Measurements from ENCODE around the gene CLCNKB. TPM values are rescaled to one million over a fixed set of nuclear protein-coding genes. Genes with fewer than 3 reads are reported as not detected.

Gene CLCNKB
- total RNA-seq, 2 experiments from 2014 or later = not detected

- no peak overlapping the region for H3K27ac Mint-ChIP-seq
- H3K27ac ChIP-seq (ENCODE audit: low read depth in 1 of 2, low read length in 2 of 2) = no peak overlapping the region
- H3K9me3 Mint-ChIP-seq = no peaks in the 10 kb centered on the region
- DNase-seq (no peak), ATAC-seq (ENCODE audit: poor library complexity) (no peak)
- H3K36me3 ChIP-seq (ENCODE audit: insufficient read depth, low read length) = no peaks in the 10 kb centered on the region
- H3K4me1 ChIP-seq (ENCODE audit: insufficient read depth, low read length) = peaks cover 13% of the 10 kb centered on the region
- H3K36me3 Mint-ChIP-seq (ENCODE audit: low read depth) = no peaks in the 10 kb centered on the region
- H3K27me3 ChIP-seq (ENCODE audit: control insufficient read depth in 1 of 2, insufficient read depth in 2 of 2, low read length in 2 of 2) = no peaks in the 10 kb centered on the region
- no peaks in the 10 kb centered on the region for H3K4me1 Mint-ChIP-seq (ENCODE audit: low read depth)
- H3K27me3 Mint-ChIP-seq = no peaks in the 10 kb centered on the region
- intact Hi-C loops (cut with DNase I, micrococcal nuclease) = loop anchor here in 1 of 2 experiments (5.0 kb wide), 1 partner anchor 281 kb away; no protein-coding TSS in a partner anchor
- TF ChIP-seq, protein P1, sequence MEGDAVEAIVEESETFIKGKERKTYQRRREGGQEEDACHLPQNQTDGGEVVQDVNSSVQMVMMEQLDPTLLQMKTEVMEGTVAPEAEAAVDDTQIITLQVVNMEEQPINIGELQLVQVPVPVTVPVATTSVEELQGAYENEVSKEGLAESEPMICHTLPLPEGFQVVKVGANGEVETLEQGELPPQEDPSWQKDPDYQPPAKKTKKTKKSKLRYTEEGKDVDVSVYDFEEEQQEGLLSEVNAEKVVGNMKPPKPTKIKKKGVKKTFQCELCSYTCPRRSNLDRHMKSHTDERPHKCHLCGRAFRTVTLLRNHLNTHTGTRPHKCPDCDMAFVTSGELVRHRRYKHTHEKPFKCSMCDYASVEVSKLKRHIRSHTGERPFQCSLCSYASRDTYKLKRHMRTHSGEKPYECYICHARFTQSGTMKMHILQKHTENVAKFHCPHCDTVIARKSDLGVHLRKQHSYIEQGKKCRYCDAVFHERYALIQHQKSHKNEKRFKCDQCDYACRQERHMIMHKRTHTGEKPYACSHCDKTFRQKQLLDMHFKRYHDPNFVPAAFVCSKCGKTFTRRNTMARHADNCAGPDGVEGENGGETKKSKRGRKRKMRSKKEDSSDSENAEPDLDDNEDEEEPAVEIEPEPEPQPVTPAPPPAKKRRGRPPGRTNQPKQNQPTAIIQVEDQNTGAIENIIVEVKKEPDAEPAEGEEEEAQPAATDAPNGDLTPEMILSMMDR (IDR thresholded peaks at IDR 0.05) = no peak
- H3K4me3 Mint-ChIP-seq = no peak overlapping the region
- ChIA-PET POLR2A (no interaction called here), CTCF (interaction anchor here (1.1 to 1.3 kb wide), 4 partner anchors 48 to 157 kb away, joined by 3 to 4 read pairs (median 4); no protein-coding TSS in a partner anchor)
- no peaks in the 10 kb centered on the region for H3K9me3 ChIP-seq (ENCODE audit: control insufficient read depth in 1 of 2, insufficient read depth in 1 of 2, low read length in 2 of 2)
- H3K4me3 ChIP-seq (ENCODE audit: low read length) = no peak overlapping the region
These were observed 38.1 kb downstream of the CLCNKB start for GRCh38 chr1:16081636-16082035.

DNA sequence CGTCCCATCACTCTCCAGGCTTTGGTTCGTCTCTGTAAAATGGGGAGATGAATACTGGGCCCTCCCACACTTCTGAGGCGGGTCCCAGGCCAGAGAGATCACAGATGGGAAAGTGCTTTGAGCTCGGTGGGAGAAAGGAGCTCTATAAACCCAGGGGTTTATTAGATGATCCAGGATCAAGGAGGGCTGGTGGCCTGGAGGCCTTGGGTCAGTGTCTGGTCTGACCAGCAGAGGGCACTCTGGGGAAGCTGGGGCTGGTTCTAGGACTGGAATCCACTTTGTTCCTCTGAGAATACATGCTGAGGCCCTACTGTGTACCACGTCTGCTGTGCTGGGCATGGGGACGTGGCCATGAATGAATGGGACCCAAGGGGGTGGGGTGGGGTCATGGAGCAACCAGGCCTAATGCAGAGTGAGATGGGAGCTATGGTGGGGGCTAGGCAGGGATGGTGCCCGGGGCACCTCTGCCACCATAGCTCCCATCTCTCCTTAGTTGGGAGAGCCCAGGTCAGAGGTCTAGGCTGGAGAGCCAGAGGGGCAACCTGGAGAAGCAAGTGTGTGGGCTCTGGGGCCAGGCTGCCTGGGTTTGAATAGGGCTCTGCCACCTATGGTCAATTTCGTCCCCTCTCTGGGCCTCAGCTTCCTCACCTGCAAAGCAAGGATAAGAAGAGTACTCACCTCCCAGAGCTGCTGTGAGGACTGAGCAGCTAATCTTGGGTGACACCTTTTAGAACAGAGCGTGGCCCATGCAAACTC is 38.9 kb downstream of the CLCNKB start:
- DNase-seq (peak; percentile 38 to 74 (median 55)), ATAC-seq (ENCODE audit: poor library complexity) (peak; percentile 58)
- ChIA-PET CTCF (interaction anchor here (0.7 to 1.3 kb wide), 10 partner anchors 9 to 166 kb away, joined by 3 to 6 read pairs (median 3); partner anchors contain the start of genes CPLANE2 and FAM131C), POLR2A (no interaction called here)
- H3K9me3 Mint-ChIP-seq = no peaks in the 10 kb centered on the region
- Histone ChIP-seq H3K4me3 (ENCODE audit: low read length) (no peak overlapping the region), H3K27me3 (ENCODE audit: control insufficient read depth in 1 of 2, insufficient read depth in 2 of 2, low read length in 2 of 2) (no peaks in the 10 kb centered on the region), H3K27ac (ENCODE audit: low read depth in 1 of 2, low read length in 2 of 2) (no peak overlapping the region), H3K4me1 (ENCODE audit: insufficient read depth, low read length) (peaks cover 13% of the 10 kb centered on the region), H3K36me3 (ENCODE audit: insufficient read depth, low read length) (no peaks in the 10 kb centered on the region), H3K9me3 (ENCODE audit: control insufficient read depth in 1 of 2, insufficient read depth in 1 of 2, low read length in 2 of 2) (no peaks in the 10 kb centered on the region)
- intact Hi-C loops (cut with DNase I, micrococcal nuclease) = loop anchor here in 1 of 2 experiments (5.0 kb wide), 1 partner anchor 280 kb away; no protein-coding TSS in a partner anchor
- no peak overlapping the region for H3K27ac Mint-ChIP-seq
- no peaks in the 10 kb centered on the region for H3K4me1 Mint-ChIP-seq (ENCODE audit: low read depth)
- TF ChIP-seq, protein P1 (IDR thresholded peaks at IDR 0.05) = peak; percentile 73
- H3K27me3 Mint-ChIP-seq = no peaks in the 10 kb centered on the region
- H3K4me3 Mint-ChIP-seq = no peak overlapping the region
- H3K36me3 Mint-ChIP-seq (ENCODE audit: low read depth) = no peaks in the 10 kb centered on the region

DNA sequence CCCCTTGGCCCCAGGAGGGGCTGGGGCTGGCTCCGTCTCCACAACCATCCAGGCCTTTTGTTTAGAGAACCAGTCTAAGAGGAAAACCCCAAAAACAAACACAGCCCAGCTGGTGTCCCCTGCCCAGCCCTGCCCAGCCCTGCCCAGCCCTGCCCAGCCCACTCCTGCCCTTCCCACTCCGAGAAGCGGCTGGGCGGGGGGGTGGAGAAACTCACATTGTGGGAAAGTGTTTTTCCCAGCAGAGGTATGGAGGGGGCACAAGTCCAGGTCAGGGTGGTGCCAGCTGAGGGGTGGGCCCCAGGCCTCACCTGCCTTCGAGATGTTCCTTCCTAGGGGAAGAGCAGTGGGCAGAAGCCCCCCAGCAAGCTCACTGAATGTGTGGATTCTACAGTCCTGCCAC is 39.9 kb downstream of the CLCNKB start:
- intact Hi-C loops (cut with DNase I, micrococcal nuclease) = loop anchor here in 1 of 2 experiments (5.0 kb wide), 1 partner anchor 279 kb away; no protein-coding TSS in a partner anchor

More for the DNA sequence above, 39.9 kb downstream of the CLCNKB start:
- TF ChIP-seq, protein P1 (IDR thresholded peaks at IDR 0.05) = no peak
- Histone ChIP-seq H3K27ac (ENCODE audit: low read depth in 1 of 2, low read length in 2 of 2) (no peak overlapping the region), H3K9me3 (ENCODE audit: control insufficient read depth in 1 of 2, insufficient read depth in 1 of 2, low read length in 2 of 2) (no peaks in the 10 kb centered on the region), H3K4me1 (ENCODE audit: insufficient read depth, low read length) (peaks cover 13% of the 10 kb centered on the region), H3K36me3 (ENCODE audit: insufficient read depth, low read length) (no peaks in the 10 kb centered on the region), H3K27me3 (ENCODE audit: control insufficient read depth in 1 of 2, insufficient read depth in 2 of 2, low read length in 2 of 2) (no peaks in the 10 kb centered on the region), H3K4me3 (ENCODE audit: low read length) (no peak overlapping the region)
- no peak overlapping the region for H3K27ac Mint-ChIP-seq
- H3K36me3 Mint-ChIP-seq (ENCODE audit: low read depth) = no peaks in the 10 kb centered on the region
- DNase-seq = peak in 1 of 14 experiments; percentile 6
- no peak overlapping the region for H3K4me3 Mint-ChIP-seq
- H3K27me3 Mint-ChIP-seq = no peaks in the 10 kb centered on the region
- no peaks in the 10 kb centered on the region for H3K9me3 Mint-ChIP-seq
- ChIA-PET CTCF (interaction anchor here (1.5 kb wide), 1 partner anchor 9 kb away, joined by 3 read pairs; no protein-coding TSS in a partner anchor), POLR2A (no interaction called here)
- ATAC-seq (ENCODE audit: poor library complexity) = no peak
- no peaks in the 10 kb centered on the region for H3K4me1 Mint-ChIP-seq (ENCODE audit: low read depth)

Data from CD4-positive, alpha-beta T cell (primary cell).